Measurements from ENCODE around the gene PAQR5. TPM values are rescaled to one million over a fixed set of nuclear protein-coding genes. Genes with fewer than 3 reads are reported as not detected.

PAQR5 gene
- total RNA-seq, 1 experiment from 2014 or later, result 9.4 TPM

GRCh38 chr15:69400850-69401249 is 102.1 kb downstream of the PAQR5 start (continued):
- TF ChIP-seq PRDM15 (CRISPR knock-in tag; IDR thresholded peaks at IDR 0.05) (no peak), TEAD1 (CRISPR knock-in tag; IDR thresholded peaks at IDR 0.05) (no peak), ZMAT4 (CRISPR knock-in tag; IDR thresholded peaks at IDR 0.05) (no peak), OVOL2 (CRISPR knock-in tag; IDR thresholded peaks at IDR 0.05; ENCODE audit: borderline replicate concordance) (no peak), GRHL2 (CRISPR knock-in tag; IDR thresholded peaks at IDR 0.05; ENCODE audit: insufficient replicate concordance, severe bottlenecking) (no peak), KAT7 (CRISPR knock-in tag; IDR thresholded peaks at IDR 0.05; ENCODE audit: borderline replicate concordance) (no peak)

GRCh38 chr15:69402816-69403215 is 104.1 kb downstream of the PAQR5 start:
- ATAC-seq (no peak), DNase-seq (ENCODE audit: low spot score) (no peak)
- ChIA-PET CTCF (interaction anchor here (1.3 to 2.4 kb wide), 2 partner anchors 7 to 8 kb away, joined by 3 to 7 read pairs; no protein-coding TSS in a partner anchor), POLR2A (no interaction called here)
- TF ChIP-seq TEAD4 (CRISPR knock-in tag; IDR thresholded peaks at IDR 0.05) (no peak), ZNF138 (CRISPR knock-in tag; conservative IDR thresholded peaks at IDR 0.05) (no peak), E2F5 (CRISPR knock-in tag; IDR thresholded peaks at IDR 0.05) (no peak), CDX4 (CRISPR knock-in tag; IDR thresholded peaks at IDR 0.05; ENCODE audit: borderline replicate concordance) (no peak), FOXK1 (CRISPR knock-in tag; IDR thresholded peaks at IDR 0.05) (no peak), OVOL2 (CRISPR knock-in tag; IDR thresholded peaks at IDR 0.05; ENCODE audit: borderline replicate concordance) (no peak), TP53 (CRISPR knock-in tag; IDR thresholded peaks at IDR 0.05) (no peak), ATF6 (CRISPR knock-in tag; IDR thresholded peaks at IDR 0.05) (no peak), SOX15 (CRISPR knock-in tag; IDR thresholded peaks at IDR 0.05) (no peak), IRF1 (CRISPR knock-in tag; IDR thresholded peaks at IDR 0.05) (no peak), ESRRA (CRISPR knock-in tag; IDR thresholded peaks at IDR 0.05; ENCODE audit: borderline replicate concordance) (no peak), ATF1 (CRISPR knock-in tag; IDR thresholded peaks at IDR 0.05) (no peak), NFATC4 (CRISPR knock-in tag; IDR thresholded peaks at IDR 0.05) (no peak), TEAD1 (CRISPR knock-in tag; IDR thresholded peaks at IDR 0.05) (no peak), TCF7 (CRISPR knock-in tag; IDR thresholded peaks at IDR 0.05; ENCODE audit: low read depth) (no peak), ZNF263 (CRISPR knock-in tag; IDR thresholded peaks at IDR 0.05; ENCODE audit: low read depth) (no peak)
- H3K36me3 Mint-ChIP-seq, result no peaks in the 10 kb centered on the region
- no peaks in the 10 kb centered on the region for H3K4me1 Mint-ChIP-seq
- H3K27ac Mint-ChIP-seq, result no peak overlapping the region
- no peaks in the 10 kb centered on the region for H3K9me3 Mint-ChIP-seq
- H3K4me3 Mint-ChIP-seq, result no peak overlapping the region
- H3K27me3 Mint-ChIP-seq (ENCODE audit: low read depth), result no peaks in the 10 kb centered on the region

All from WTC11 (cell line).